Gastroesophageal sphincter (tissue), 4 donors: ENCODE data around the gene ATXN2. TPM values are rescaled to one million over a fixed set of nuclear protein-coding genes. Genes with fewer than 3 reads are reported as not detected.
"Not testable (repeated sequence)": the region's sequence is repeated elsewhere in the genome, so short reads cannot be mapped to it uniquely, and the experiment has no call there.

Experiments
- ATAC-seq: fragments of 150-250 bp; one replicate; pipeline ENCODE4 v1.9.1; 2016; ENCODE audit warnings: mild to moderate bottlenecking, moderate library complexity
- H3K27ac ChIP-seq, 4 donors: fragments of 200-600 bp; sonication (generic) in 3 of 4; 1 replicate in 3 of 4; 2 replicates in 1 of 4; pipeline ENCODE4 v1.5.1; 2016 to 2019
- H3K27me3 ChIP-seq: fragments of 200-600 bp; sonication (generic); one replicate; pipeline ENCODE4 v1.5.1; 2019
- H3K36me3 ChIP-seq, 2 donors: fragments of 200-600 bp; sonication (generic); one replicate each; pipeline ENCODE4 v1.5.1; 2019; ENCODE audit warnings: control low read depth in 1 of 2
- H3K4me1 ChIP-seq, 3 donors: fragments of 200-600 bp; sonication (generic); 1 replicate in 2 of 3; 2 replicates in 1 of 3; pipeline ENCODE4 v1.5.1; 2016 to 2019; ENCODE audit warnings: control low read depth in 2 of 3
- H3K4me3 ChIP-seq, 2 donors: fragments of 200-600 bp; sonication (generic); one replicate each; pipeline ENCODE4 v1.5.1; 2019; ENCODE audit warnings: mild to moderate bottlenecking in 1 of 2, moderate library complexity in 1 of 2
- H3K9me3 ChIP-seq, 3 donors: fragments of 200-600 bp; sonication (generic); one replicate each; pipeline ENCODE4 v1.5.1; 2017 to 2019; ENCODE audit warnings: control low read depth in 2 of 3
- EP300 ChIP-seq: sonication (generic); formaldehyde crosslinking; IDR thresholded peaks from one replicate; pipeline ENCODE4 v1.6.1; 2017; ENCODE audit warnings: antibody characterized with exemption, mild to moderate bottlenecking
- POLR2A ChIP-seq, 2 donors: fragments of 450-650 bp; IDR thresholded peaks; one replicate each; pipeline ENCODE4 v1.6.1; 2017; ENCODE audit warnings: antibody characterized with exemption in 2 of 2, mild to moderate bottlenecking in 2 of 2, moderate library complexity in 1 of 2
- POLR2AphosphoS5 ChIP-seq: sonication (generic); formaldehyde crosslinking; IDR thresholded peaks from one replicate; pipeline ENCODE4 v1.6.1; 2017; ENCODE audit warnings: antibody characterized with exemption
- WGBS, 2 donors: methylation state at CpG; one replicate each; pipeline ENCODE4 v1.1.5; 2018; ENCODE audit warnings: low coverage in 1 of 2; 5-methylcytosine and 5-hydroxymethylcytosine counted together
- total RNA-seq, 4 donors: library from RNA; depleted of rRNA; stranded (reverse); fragments of >200 nt; gene quantifications; one replicate each; pipeline ENCODE4 v1.1.0, GENCODE V29; 2016
- TF ChIP-seq, protein P1 (sequence below), 4 experiments: fragments of 200-600 bp in 2 of 4; fragments of 450-650 bp in 2 of 4; sonication (generic) in 1 of 4; IDR thresholded peaks; one replicate each; pipeline ENCODE4 v1.5.1; 2017 to 2019; ENCODE audit warnings: antibody characterized with exemption in 4 of 4, mild to moderate bottlenecking in 2 of 4, moderate library complexity in 2 of 4

ATXN2 gene
- total RNA-seq, 4 donors from 2014 or later = 40.9 to 93.4 (median 50.1) TPM

DNA sequence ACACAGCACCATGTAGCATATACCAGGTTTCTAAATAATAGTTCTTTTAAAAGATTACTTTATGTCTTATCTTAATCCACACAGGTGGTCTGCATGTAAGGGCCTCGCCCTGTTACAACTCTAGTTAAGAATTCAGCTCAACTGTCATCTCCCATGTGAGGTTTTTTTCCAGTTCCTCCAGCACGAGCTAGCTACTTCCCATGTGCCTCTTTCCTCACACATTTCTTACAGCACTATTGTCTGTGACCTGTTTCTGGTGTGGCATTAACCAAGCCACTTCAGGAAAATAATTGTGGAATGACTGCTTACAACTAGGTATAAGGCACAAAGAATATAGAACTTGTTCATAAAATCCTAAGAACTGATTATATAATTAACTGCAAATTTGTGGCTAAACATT lies 127.9 kb downstream of the ATXN2 start:
- ATAC-seq = no peak
- peaks cover 0 to 22% (median 0%) of the 10 kb centered on the region in 3 donors for H3K4me1 ChIP-seq
- WGBS, 2 donors = 66 to 71% methylated on average over 2 of the region's 2 CpGs
- TF ChIP-seq POLR2AphosphoS5 (no peak), POLR2A (IDR thresholded peaks at IDR 0.05) (no peak), EP300 (no peak)
- TF ChIP-seq, protein P1, sequence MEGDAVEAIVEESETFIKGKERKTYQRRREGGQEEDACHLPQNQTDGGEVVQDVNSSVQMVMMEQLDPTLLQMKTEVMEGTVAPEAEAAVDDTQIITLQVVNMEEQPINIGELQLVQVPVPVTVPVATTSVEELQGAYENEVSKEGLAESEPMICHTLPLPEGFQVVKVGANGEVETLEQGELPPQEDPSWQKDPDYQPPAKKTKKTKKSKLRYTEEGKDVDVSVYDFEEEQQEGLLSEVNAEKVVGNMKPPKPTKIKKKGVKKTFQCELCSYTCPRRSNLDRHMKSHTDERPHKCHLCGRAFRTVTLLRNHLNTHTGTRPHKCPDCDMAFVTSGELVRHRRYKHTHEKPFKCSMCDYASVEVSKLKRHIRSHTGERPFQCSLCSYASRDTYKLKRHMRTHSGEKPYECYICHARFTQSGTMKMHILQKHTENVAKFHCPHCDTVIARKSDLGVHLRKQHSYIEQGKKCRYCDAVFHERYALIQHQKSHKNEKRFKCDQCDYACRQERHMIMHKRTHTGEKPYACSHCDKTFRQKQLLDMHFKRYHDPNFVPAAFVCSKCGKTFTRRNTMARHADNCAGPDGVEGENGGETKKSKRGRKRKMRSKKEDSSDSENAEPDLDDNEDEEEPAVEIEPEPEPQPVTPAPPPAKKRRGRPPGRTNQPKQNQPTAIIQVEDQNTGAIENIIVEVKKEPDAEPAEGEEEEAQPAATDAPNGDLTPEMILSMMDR (IDR thresholded peaks at IDR 0.05) = no peak
- H3K9me3 ChIP-seq = no peaks in the 10 kb centered on the region
- H3K27ac ChIP-seq = no peak overlapping the region
- peaks cover 0 to 58% of the 10 kb centered on the region in 2 donors for H3K36me3 ChIP-seq
- no peak overlapping the region for H3K4me3 ChIP-seq
- no peaks in the 10 kb centered on the region for H3K27me3 ChIP-seq

DNA sequence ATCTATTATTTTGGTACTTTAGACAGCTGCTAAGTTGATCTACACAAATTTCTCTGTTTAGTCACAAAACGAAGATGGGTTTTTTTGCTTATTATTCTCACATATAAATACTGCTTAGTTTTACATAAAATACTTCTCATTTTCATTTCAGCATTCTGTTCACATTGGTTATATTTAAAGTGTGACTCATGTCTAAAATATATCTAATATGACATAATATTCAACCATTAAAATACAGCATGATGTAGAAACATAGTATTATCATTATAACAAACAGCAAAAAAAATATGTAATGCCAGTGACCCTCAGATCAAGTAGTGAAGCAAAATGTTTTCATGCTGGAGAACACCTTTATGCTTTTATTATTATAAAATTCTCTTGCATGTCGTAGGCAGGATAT lies 129.7 kb downstream of the ATXN2 start:
- peak overlapping the region in 1 of 4 donors; percentile 16 for H3K27ac ChIP-seq
- WGBS, 2 donors = 50 to 53% methylated on average over 2 of the region's 2 CpGs
- H3K27me3 ChIP-seq = no peaks in the 10 kb centered on the region
- H3K4me3 ChIP-seq = no peak overlapping the region
- peaks cover 0 to 22% (median 0%) of the 10 kb centered on the region in 3 donors for H3K4me1 ChIP-seq
- TF ChIP-seq POLR2AphosphoS5 = no peak
- no peak for TF ChIP-seq EP300
- TF ChIP-seq, protein P1 (IDR thresholded peaks at IDR 0.05) = no peak
- TF ChIP-seq POLR2A (IDR thresholded peaks at IDR 0.05) = no peak
- ATAC-seq = no peak
- H3K9me3 ChIP-seq = no peaks in the 10 kb centered on the region
- H3K36me3 ChIP-seq = peaks cover 0 to 45% of the 10 kb centered on the region in 2 donors

DNA sequence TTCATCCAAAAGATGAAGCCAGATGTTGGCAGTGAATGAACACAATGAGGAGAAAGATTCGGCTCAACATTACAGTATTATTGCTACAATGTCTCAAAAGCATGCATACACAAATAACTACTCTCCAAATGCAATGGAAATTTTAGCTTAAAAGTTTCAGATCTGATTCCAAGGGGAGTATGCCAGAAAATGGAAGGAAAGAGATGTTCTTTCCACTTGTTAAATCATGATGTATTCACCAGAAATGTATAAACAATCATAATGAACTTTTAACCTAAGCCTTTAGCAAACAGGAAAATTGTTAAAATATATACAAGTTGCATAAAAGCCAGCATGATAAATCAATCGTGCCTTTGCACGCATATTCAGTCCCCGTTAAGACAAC lies 131.3 kb downstream of the ATXN2 start:
- H3K4me3 ChIP-seq = no peak overlapping the region
- WGBS, 2 donors = 29 to 44% methylated on average over 4 of the region's 4 CpGs
- H3K27me3 ChIP-seq = no peaks in the 10 kb centered on the region
- H3K36me3 ChIP-seq = peaks cover 0 to 40% of the 10 kb centered on the region in 2 donors
- H3K4me1 ChIP-seq = peaks cover 0 to 22% (median 0%) of the 10 kb centered on the region in 3 donors
- no peaks in the 10 kb centered on the region for H3K9me3 ChIP-seq
- TF ChIP-seq POLR2A (IDR thresholded peaks at IDR 0.05) (no peak), POLR2AphosphoS5 (no peak), EP300 (no peak)
- TF ChIP-seq, protein P1 (IDR thresholded peaks at IDR 0.05) = no peak
- no peak for ATAC-seq
- H3K27ac ChIP-seq = peak overlapping the region in 2 of 4 donors; percentile 17 to 54

DNA sequence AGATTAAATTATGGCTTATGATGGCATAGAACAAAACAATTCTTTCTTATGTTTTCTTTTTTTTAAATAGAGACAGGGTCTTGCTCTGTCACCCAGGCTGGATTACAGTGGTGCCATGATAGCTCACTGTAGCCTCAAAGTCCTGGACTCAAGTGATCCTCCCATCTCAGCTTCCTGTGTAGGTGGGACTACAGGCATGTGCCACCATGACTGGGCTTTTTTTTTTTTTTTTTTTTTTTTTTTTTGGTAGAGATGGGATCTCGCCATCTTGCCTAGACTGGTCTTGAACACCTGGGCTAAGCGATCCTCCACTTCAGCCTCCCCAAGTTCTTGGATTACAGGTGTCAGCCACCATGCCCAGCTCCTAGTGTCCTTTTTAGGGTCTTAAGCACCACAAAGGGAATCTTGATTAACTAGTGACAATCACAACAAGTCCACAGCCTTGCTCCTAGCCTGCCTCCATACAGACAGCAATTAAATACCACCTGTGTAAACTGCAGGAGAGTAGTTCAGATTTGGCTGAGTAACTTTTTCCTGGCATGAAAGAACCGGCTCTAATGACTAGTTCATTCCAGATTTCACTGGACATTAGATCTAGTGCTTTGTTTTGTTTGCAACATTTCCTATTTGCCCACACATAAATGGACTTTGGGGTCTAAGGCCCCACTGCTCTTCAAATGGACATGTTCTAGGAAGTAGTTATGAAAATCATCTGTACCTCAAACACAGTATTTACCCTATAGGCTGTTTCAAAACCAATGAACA lies 131.8 kb downstream of the ATXN2 start:
- TF ChIP-seq, protein P1 (IDR thresholded peaks at IDR 0.05) = no peak
- TF ChIP-seq EP300 = no peak
- no peak for TF ChIP-seq POLR2AphosphoS5
- no peak for TF ChIP-seq POLR2A (IDR thresholded peaks at IDR 0.05)
- Histone ChIP-seq H3K27ac (peak overlapping the region in 3 of 4 donors; percentile 17 to 54 (median 35)), H3K27me3 (no peaks in the 10 kb centered on the region), H3K4me1 (peaks cover 0 to 25% (median 3%) of the 10 kb centered on the region in 3 donors), H3K9me3 (no peaks in the 10 kb centered on the region), H3K36me3 (peaks cover 0 to 34% of the 10 kb centered on the region in 2 donors), H3K4me3 (no peak overlapping the region)
- ATAC-seq = no peak
- WGBS, 2 donors = 0 to 25% methylated on average over 1 of the region's 3 CpGs

DNA sequence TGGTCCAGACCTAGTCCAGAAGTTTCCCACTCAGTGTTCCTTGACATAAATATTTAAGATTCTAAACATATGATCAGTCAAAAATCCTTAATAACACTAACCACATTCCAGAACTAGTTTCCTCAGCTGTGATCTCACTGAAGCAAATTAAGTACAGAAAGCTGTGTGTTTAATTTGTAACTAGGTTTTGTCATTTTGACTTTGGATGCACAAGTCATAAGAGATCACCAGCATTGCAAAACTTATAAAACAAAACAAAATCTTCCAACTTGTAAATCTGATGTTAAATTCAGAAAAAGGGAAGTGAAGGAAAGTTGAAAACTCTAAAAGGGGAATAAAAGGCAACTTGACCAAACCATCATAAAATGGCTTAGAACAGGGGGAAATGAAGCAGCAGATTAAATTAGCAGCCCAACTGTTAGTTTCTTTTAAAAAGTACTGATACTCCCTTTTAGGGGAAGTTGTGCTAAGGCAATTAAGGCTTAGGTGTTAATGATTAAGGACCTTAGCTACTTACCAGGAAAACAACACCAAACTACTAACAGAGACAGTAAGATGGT lies 136.8 kb downstream of the ATXN2 start:
- Histone ChIP-seq H3K4me1 (peaks cover 0 to 32% (median 13%) of the 10 kb centered on the region in 3 donors), H3K27ac (peak overlapping the region in 2 of 4 donors; percentile 12 to 30), H3K27me3 (no peaks in the 10 kb centered on the region), H3K36me3 (peaks cover 0 to 40% of the 10 kb centered on the region in 2 donors), H3K4me3 (no peak overlapping the region), H3K9me3 (no peaks in the 10 kb centered on the region)
- TF ChIP-seq POLR2AphosphoS5 (no peak), EP300 (no peak)
- no peak for ATAC-seq

DNA sequence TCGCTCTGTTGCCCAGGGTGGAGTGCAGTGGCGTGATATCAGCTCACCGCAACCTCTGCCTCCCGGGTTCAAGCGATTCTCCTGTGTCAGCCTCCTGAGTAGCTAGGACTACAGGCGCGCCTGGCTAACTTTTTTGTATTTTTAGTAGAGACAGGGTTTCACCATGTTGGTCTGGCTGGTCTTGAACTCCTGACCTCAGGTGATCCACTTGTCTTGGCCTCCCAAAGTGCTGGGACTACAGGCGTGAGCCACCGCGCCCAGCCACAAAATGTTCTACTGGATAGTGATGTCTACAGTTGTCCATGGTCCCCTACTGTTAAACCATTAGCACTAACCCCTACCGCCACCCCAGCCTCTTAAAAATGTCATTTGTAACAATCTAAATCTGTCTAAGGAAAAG lies 139.0 kb downstream of the ATXN2 start:
- 100% methylated on average over 1 to 10 of the region's 11 CpGs for WGBS, 2 donors
- not testable (repeated sequence) for H3K27me3 ChIP-seq, H3K9me3 ChIP-seq, H3K4me3 ChIP-seq, ATAC-seq, H3K27ac ChIP-seq
- Histone ChIP-seq H3K36me3 (peaks cover 0 to 62% of the 10 kb centered on the region in 2 donors), H3K4me1 (peaks cover 0 to 29% (median 13%) of the 10 kb centered on the region in 3 donors)
